Lung (tissue), 12 donors: Measurements from ENCODE around the gene ARID3C. TPM values are rescaled to one million over a fixed set of nuclear protein-coding genes. Genes with fewer than 3 reads are reported as not detected.

Experiments used
- ATAC-seq: fragments of 200-7000 bp; cut with Tn5 transposase; one replicate; pipeline ENCODE4 v1.9.1; 2020; ENCODE audit warnings: moderate number of reproducible peaks; ENCODE audit not compliant: insufficient read depth, low FRiP score
- DNase-seq, 3 donors: peaks; one replicate each; pipeline ENCODE4 v3.0.0-alpha.2; 2013 to 2017
- H3K27ac ChIP-seq, 2 donors: one replicate each; pipeline ENCODE4 v1.5.1; 2013; ENCODE audit warnings: mild to moderate bottlenecking in 2 of 2, moderate library complexity in 2 of 2, control low read depth in 1 of 2, inconsistent platforms in 1 of 2, low read depth in 1 of 2, low read length in 1 of 2
- H3K27me3 ChIP-seq, 3 donors: one replicate each; pipeline ENCODE4 v1.5.1; 2013; ENCODE audit warnings: low read length in 2 of 3; ENCODE audit not compliant: control insufficient read depth in 3 of 3, insufficient read depth in 3 of 3
- H3K36me3 ChIP-seq, 4 donors: one replicate each; pipeline ENCODE4 v1.5.1; 2013; ENCODE audit warnings: low read length in 4 of 4, mild to moderate bottlenecking in 1 of 4, moderate library complexity in 1 of 4; ENCODE audit not compliant: control insufficient read depth in 4 of 4, insufficient read depth in 4 of 4
- H3K4me1 ChIP-seq, 5 donors: one replicate each; pipeline ENCODE4 v1.5.1; 2013; ENCODE audit warnings: low read length in 5 of 5, mild to moderate bottlenecking in 2 of 5, moderate library complexity in 1 of 5; ENCODE audit not compliant: control insufficient read depth in 5 of 5, insufficient read depth in 5 of 5
- H3K4me3 ChIP-seq: one replicate; pipeline ENCODE4 v1.5.1; 2013; ENCODE audit warnings: mild to moderate bottlenecking, control low read depth, moderate library complexity
- H3K9ac ChIP-seq, 2 donors: one replicate each; pipeline ENCODE4 v1.5.1; 2013; ENCODE audit warnings: low read length in 2 of 2, control low read depth in 1 of 2; ENCODE audit not compliant: insufficient read depth in 1 of 2
- H3K9me3 ChIP-seq, 4 donors: one replicate each; pipeline ENCODE4 v1.5.1; 2013; ENCODE audit warnings: low read length in 3 of 4, mild to moderate bottlenecking in 1 of 4, moderate library complexity in 1 of 4; ENCODE audit not compliant: control insufficient read depth in 4 of 4, insufficient read depth in 3 of 4
- CTCF ChIP-seq: IDR thresholded peaks from 2 replicates; pipeline ENCODE4 v1.5.1; 2012; ENCODE audit warnings: mild to moderate bottlenecking; ENCODE audit errors: control extremely low read depth, extremely low read depth
- WGBS, 2 donors: extraction: QIAGEN DNeasy Blood & Tissue Kit; methylation state at CpG; one replicate each; pipeline ENCODE4 v1.1.7; 2013; 5-methylcytosine and 5-hydroxymethylcytosine counted together
- polyA plus RNA-seq, 2 donors: library from polyadenylated mRNA; stranded (reverse); fragments of 200-250 nt; gene quantifications; one replicate each; pipeline ENCODE4 v1.2.1, GENCODE V29; 2013
- total RNA-seq, 2 donors: library from RNA; depleted of rRNA in 1 of 2; stranded (reverse); fragments of >200 nt in 1 of 2; gene quantifications; one replicate each; pipeline ENCODE4 v1.2.1, GENCODE V29; 2014 to 2021
- donor health status: control.
- donor health status: control.
- donor health status: Bipolar disorder and iron deficiency.
- donor health status: healthy.
- donor health status: DM: yes; HTN: yes; CAD: no.

Gene ARID3C
- total and polyA plus RNA-seq, 4 donors = not detected

DNA sequence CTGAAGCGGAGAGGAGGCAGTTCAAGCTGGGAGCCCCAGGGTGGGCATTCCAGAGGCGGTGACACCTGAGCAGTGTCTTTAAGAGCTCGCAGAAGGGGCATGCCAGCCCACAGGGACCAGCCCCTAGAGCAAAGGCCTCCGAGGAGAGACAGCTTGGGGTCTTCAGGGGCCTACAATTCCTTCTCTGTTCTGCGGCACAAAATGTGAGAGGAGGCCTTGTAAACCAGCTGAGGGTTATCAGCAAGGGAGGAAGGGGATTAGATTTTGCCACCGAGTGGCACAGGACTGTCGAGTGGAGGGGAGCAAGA, 9.2 kb upstream of the ARID3C start:
- H3K27ac ChIP-seq = peak overlapping the region; percentile 78 to 91
- H3K4me1 ChIP-seq = peaks cover 0 to 19% (median 7%) of the 10 kb centered on the region in 5 donors
- no peak for ATAC-seq
- H3K9me3 ChIP-seq = no peaks in the 10 kb centered on the region
- H3K27me3 ChIP-seq = no peaks in the 10 kb centered on the region
- peaks cover 0 to 8% (median 5%) of the 10 kb centered on the region in 4 donors for H3K36me3 ChIP-seq
- peak overlapping the region; percentile 28 to 90 for H3K9ac ChIP-seq
- TF ChIP-seq CTCF = no peak
- peak overlapping the region; percentile 71 for H3K4me3 ChIP-seq
- no peak for DNase-seq
- WGBS, 2 donors = 27 to 28% methylated on average over 7 of the region's 7 CpGs

GRCh38 chr9:34637356-34638137, 8.7 kb upstream of the ARID3C start, which contains the start of gene SIGMAR1:
TSS of gene SIGMAR1 (minus strand) at chr9:34637787. CDS start at chr9:34637697, 90 bp downstream.
- DNase-seq (peak; percentile 94 to 97 (median 96)), ATAC-seq (peak; percentile 99)
- Histone ChIP-seq H3K9ac (peak within 1 kb of the TSS; percentile 28 to 90), H3K27ac (peak within 1 kb of the TSS; percentile 78 to 91), H3K27me3 (no peaks in the 10 kb centered on the region), H3K9me3 (no peaks in the 10 kb centered on the region), H3K4me1 (peaks cover 0 to 19% (median 7%) of the 10 kb centered on the region in 5 donors), H3K4me3 (peak within 1 kb of the TSS; percentile 71), H3K36me3 (peaks cover 0 to 8% (median 5%) of the 10 kb centered on the region in 4 donors)
- 0 to 1% methylated on average over 55 to 74 of the region's 74 CpGs for WGBS, 2 donors
- no peak for TF ChIP-seq CTCF

- H3K9ac ChIP-seq = peak overlapping the region in 1 of 2 donors; percentile 55
- peaks cover 0 to 19% (median 7%) of the 10 kb centered on the region in 5 donors for H3K4me1 ChIP-seq
- DNase-seq = peak in 1 of 3 donors; percentile 36
- WGBS, 2 donors = 8 to 17% methylated on average over 23 of the region's 23 CpGs
- H3K27ac ChIP-seq = peak overlapping the region; percentile 78 to 91
- H3K27me3 ChIP-seq = peaks cover 0 to 5% (median 0%) of the 10 kb centered on the region in 3 donors
- no peak for TF ChIP-seq CTCF
- ATAC-seq = no peak
- peaks cover 0 to 8% (median 5%) of the 10 kb centered on the region in 4 donors for H3K36me3 ChIP-seq
- no peaks in the 10 kb centered on the region for H3K9me3 ChIP-seq
- peak overlapping the region; percentile 71 for H3K4me3 ChIP-seq
Measured at GRCh38 chr9:34636791-34637355, 8.0 kb upstream of the ARID3C start.
